NCI-H2196 (cell line): ENCODE results near the gene VWA2.

ENCODE experiments used
- DNase-seq: peaks from one replicate; lab custom pipeline; 2025; ENCODE audit not compliant: unreplicated experiment; lab: John Stamatoyannopoulos, UW

VWA2 gene

GRCh38 chr10:114274616-114275453, 35.8 kb downstream of the VWA2 start:
- DNase-seq: no peak

GRCh38 chr10:114276066-114276465, 37.0 kb downstream of the VWA2 start:
- no peak for DNase-seq

- no peak for DNase-seq
Observed at GRCh38 chr10:114276671-114277070, 37.6 kb downstream of the VWA2 start.

- DNase-seq: no peak
Observed at GRCh38 chr10:114278140-114278883, 39.3 kb downstream of the VWA2 start.

- no peak for DNase-seq
Observed at GRCh38 chr10:114278884-114279191, 39.8 kb downstream of the VWA2 start.

- DNase-seq: no peak
Observed at GRCh38 chr10:114279289-114279688, 40.2 kb downstream of the VWA2 start.

GRCh38 chr10:114279901-114280644, 41.0 kb downstream of the VWA2 start:
- DNase-seq: no peak

GRCh38 chr10:114281006-114281405, 42.0 kb downstream of the VWA2 start:
- DNase-seq: no peak

- no peak for DNase-seq
Observed at GRCh38 chr10:114281461-114281860, 42.4 kb downstream of the VWA2 start.

GRCh38 chr10:114282526-114282925, 43.5 kb downstream of the VWA2 start:
- DNase-seq: no peak

GRCh38 chr10:114283091-114283490, 44.0 kb downstream of the VWA2 start:
- no peak for DNase-seq

GRCh38 chr10:114283535-114284234, 44.6 kb downstream of the VWA2 start:
- no peak for DNase-seq

GRCh38 chr10:114284346-114285071, 45.5 kb downstream of the VWA2 start:
- no peak for DNase-seq

GRCh38 chr10:114285961-114286441, 46.9 kb downstream of the VWA2 start:
- DNase-seq: no peak

GRCh38 chr10:114286921-114287320, 47.9 kb downstream of the VWA2 start:
- no peak for DNase-seq

- DNase-seq: no peak
Observed at GRCh38 chr10:114288424-114289095, 49.5 kb downstream of the VWA2 start.

GRCh38 chr10:114289096-114289436, 50.0 kb downstream of the VWA2 start:
- no peak for DNase-seq

- no peak for DNase-seq
Observed at GRCh38 chr10:114290038-114290437, 51.0 kb downstream of the VWA2 start.

GRCh38 chr10:114291076-114291475, 52.0 kb downstream of the VWA2 start:
- no peak for DNase-seq

GRCh38 chr10:114291516-114291915, 52.5 kb downstream of the VWA2 start:
- DNase-seq: no peak
